ENCODE measurements around the gene HOXD9.

Gene HOXD9

DNA sequence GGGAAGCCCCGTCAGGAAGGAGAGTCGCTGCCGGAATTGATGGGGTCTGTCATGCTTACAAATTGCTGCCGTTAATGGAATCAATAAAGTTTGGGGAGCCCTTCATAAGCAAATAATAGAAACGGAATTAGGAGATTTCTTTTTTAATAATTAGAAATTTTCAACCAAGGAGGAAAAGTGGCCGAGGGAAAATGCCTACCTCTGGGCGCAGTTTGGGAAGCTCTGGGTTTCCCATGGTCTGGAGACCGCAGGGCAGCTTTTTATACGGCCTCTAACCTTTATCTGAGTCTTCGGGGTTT, 40.0 kb upstream of the HOXD9 start:
- peaks cover 3% of the 10 kb centered on the region for H3K9me3 Mint-ChIP-seq
- no peak overlapping the region for H3K4me3 Mint-ChIP-seq
- peaks cover 9% of the 10 kb centered on the region for H3K4me1 Mint-ChIP-seq (ENCODE audit: low read depth)
- peak overlapping the region; percentile 57 for H3K27ac Mint-ChIP-seq
- peaks cover 9% of the 10 kb centered on the region for H3K36me3 Mint-ChIP-seq (ENCODE audit: low read depth)
- peaks cover 83% of the 10 kb centered on the region for H3K27me3 Mint-ChIP-seq (ENCODE audit: low read depth)

DNA sequence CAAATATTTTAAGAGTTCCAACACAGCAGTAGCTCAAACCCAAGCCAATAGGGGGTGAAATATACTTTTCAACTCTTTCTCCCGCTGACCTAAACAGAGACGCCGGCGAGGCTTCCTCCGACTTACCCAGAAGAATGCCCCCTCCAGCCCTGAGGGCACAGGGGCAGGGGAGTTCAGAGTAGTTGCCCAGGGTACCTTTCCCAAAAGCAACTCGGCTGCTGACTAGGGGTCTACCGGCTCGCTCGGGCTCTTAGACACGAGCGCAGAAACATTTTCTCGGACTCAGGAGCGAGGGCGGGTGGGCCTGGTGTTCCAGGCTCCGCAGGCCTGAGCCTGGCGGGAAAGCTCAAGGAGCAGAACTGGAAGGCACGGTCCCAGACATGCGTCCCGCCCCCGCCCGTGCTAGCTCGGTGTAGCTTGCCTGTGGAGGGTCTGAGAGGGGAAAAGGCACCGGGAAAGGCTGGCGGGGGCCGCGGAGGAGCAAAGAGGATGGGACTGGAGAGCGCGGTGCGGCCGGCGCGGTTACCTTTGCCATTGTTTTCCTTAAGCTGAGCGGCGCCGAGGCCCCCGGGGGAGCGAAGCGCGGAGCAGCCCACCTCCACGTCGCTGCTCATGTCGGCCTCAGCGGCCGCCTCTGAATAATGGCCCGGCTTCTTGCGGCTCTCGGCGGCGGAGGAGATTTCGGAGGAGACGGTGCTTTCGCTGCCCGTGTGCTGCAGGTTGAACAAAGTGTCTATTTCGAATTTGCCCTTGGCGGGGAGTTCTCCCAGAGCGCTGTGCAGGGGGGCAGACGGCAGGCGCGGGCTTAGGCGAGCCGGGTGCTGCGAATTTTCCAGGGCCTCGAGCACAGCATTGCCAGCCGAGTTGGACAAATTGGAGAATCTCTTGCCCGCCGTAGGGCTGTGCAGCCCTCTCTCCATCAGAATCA, 39.4 kb upstream of the HOXD9 start:
- H3K4me1 Mint-ChIP-seq (ENCODE audit: low read depth) = peaks cover 9% of the 10 kb centered on the region
- H3K36me3 Mint-ChIP-seq (ENCODE audit: low read depth) = peaks cover 9% of the 10 kb centered on the region
- peaks cover 88% of the 10 kb centered on the region for H3K27me3 Mint-ChIP-seq (ENCODE audit: low read depth)
- H3K4me3 Mint-ChIP-seq = peak overlapping the region; percentile 26
- peak overlapping the region; percentile 82 for H3K27ac Mint-ChIP-seq
- H3K9me3 Mint-ChIP-seq = peaks cover 3% of the 10 kb centered on the region

DNA sequence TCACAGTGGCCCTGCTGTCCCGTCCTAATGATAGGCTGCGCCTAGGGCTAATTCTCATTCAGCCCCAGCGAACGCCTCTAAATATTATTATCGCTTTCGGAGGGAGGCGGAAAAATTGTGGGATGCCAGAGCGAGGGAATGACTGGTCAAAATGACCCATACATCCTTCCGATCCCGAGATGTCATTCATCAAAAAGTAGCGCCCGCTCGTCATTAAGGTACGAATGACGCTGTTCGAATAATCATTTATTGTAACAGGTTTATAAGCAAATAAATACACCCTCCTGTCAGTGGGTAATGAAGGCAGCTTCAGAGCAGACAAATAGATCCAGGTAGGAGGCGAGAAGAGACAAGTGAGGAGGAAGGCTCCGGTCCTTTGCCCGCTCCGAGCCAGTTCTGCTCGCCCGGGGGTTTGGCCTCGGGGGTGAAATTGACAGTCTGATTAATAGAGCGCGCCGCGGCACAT, 38.7 kb upstream of the HOXD9 start, which contains the start of gene EVX2:
Gene EVX2 (minus strand): TSS at position 167 of the 466 bp plus-strand sequence. CDS start 186 bp downstream, outside the sequence.
- H3K4me1 Mint-ChIP-seq (ENCODE audit: low read depth) = peaks cover 9% of the 10 kb centered on the region
- H3K27ac Mint-ChIP-seq = peak within 1 kb of the TSS; percentile 82
- peaks cover 88% of the 10 kb centered on the region for H3K27me3 Mint-ChIP-seq (ENCODE audit: low read depth)
- peaks cover 3% of the 10 kb centered on the region for H3K9me3 Mint-ChIP-seq
- H3K36me3 Mint-ChIP-seq (ENCODE audit: low read depth) = peaks cover 9% of the 10 kb centered on the region
- peak within 1 kb of the TSS; percentile 26 for H3K4me3 Mint-ChIP-seq

DNA sequence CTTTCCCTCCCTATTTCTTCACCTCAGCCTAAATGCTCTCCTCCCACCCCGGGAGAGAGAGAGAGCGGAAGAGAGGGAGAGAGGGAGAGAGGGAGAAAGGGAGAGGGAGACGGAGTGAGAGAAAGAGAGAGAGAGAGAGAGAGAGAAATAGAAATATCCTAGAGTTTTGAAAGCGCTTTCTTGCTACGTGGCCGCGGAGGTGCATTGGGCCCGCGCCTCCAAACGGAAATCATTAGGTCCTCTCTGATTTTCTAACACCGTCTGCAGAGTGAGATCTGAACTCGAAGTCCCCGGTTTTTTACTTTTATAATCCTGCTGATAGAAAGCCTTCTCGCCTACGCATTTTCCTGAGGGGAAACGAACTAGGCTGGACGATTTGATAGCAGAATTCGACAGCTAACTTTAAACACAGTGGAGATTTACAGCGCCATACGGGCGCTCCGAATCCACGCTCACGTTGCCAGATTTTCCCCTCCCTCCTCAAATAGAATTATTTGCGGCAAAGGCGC, 37.9 kb upstream of the HOXD9 start:
- no peak overlapping the region for H3K4me3 Mint-ChIP-seq
- peaks cover 88% of the 10 kb centered on the region for H3K27me3 Mint-ChIP-seq (ENCODE audit: low read depth)
- H3K27ac Mint-ChIP-seq = peak overlapping the region; percentile 69
- H3K36me3 Mint-ChIP-seq (ENCODE audit: low read depth) = peaks cover 8% of the 10 kb centered on the region
- peaks cover 3% of the 10 kb centered on the region for H3K4me1 Mint-ChIP-seq (ENCODE audit: low read depth)
- H3K9me3 Mint-ChIP-seq = peaks cover 3% of the 10 kb centered on the region

DNA sequence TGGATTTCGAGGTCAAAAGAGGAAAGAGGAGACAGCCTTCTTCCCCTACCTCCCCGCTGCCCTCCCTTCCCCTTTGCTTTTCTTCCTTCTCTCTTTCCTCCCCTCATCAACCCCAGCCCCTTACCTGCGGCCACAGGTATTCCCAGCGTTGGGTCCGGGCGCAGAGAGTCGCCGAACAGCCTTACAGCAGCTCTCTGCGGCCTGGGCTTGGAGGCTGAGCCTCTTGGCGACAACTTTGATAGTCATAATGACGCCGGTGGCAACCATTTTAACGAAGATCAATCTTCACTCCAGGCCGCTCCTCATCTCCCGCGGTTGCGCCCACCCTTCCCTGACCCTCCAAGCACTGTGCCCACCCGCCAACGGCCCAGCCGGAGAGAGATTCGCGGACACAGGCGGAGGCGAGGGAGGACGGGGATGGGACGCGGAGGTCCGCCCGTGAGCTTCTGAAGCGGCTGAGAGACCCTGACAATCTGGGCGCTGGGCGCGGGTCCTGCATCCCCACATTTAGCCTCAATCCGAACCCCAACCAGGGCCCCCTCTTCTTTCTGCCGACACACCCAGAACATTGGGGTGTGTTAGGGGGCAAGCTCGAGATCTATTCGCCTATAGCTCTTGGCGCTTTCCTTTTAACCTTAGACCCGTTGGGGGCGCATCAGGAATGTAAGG, 37.3 kb upstream of the HOXD9 start:
- Mint-ChIP-seq H3K4me3 (no peak overlapping the region), H3K27me3 (ENCODE audit: low read depth) (peaks cover 93% of the 10 kb centered on the region), H3K9me3 (peaks cover 3% of the 10 kb centered on the region), H3K27ac (peak overlapping the region; percentile 66), H3K36me3 (ENCODE audit: low read depth) (peaks cover 8% of the 10 kb centered on the region), H3K4me1 (ENCODE audit: low read depth) (peaks cover 3% of the 10 kb centered on the region)

DNA sequence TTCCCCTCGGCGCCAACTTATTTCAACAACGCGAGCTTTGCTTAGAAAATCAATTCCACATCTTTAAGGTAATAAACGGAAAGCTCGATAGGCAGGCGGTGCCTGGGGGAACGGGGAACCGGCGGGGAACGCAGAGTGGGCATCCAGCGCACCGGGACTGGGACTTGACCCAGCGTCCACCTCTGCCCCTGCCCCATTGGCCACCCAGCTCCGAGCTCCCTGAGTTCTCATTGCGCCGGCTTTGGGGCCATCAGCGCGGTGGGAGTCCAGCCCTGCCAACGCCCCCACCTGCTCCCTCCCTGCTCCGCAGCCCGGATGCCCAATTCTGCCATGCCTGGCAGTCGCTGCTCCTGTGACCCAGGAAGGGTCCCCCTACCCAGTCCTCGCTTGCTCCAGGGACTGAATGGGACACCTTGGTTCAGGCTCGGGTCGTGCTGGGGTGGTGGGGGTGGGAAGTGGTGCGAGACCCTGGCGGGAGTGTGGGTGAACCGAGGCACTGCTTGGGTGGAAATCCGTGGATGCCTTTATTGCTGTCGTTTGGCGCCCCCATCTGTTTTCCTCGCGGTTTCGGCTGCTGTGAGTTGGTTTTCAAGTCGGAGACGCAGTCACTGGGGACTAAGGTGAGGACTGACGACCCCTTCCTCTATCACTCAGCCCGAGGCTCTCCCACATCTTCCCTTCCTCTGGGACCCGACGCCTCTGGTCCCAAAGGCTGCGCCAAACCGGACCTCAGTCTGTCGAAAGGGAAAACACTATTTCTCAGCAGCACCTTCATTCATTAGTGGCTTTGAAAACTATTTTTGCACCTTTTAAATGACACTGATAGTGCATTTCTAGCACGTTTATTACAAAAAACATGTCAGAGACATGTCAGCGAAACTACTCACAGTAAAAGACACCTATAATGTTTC, 36.4 kb upstream of the HOXD9 start:
- Mint-ChIP-seq H3K4me3 (no peak overlapping the region), H3K27me3 (ENCODE audit: low read depth) (peaks cover 97% of the 10 kb centered on the region), H3K9me3 (peaks cover 3% of the 10 kb centered on the region), H3K36me3 (ENCODE audit: low read depth) (peaks cover 8% of the 10 kb centered on the region), H3K27ac (no peak overlapping the region), H3K4me1 (ENCODE audit: low read depth) (peaks cover 3% of the 10 kb centered on the region)

DNA sequence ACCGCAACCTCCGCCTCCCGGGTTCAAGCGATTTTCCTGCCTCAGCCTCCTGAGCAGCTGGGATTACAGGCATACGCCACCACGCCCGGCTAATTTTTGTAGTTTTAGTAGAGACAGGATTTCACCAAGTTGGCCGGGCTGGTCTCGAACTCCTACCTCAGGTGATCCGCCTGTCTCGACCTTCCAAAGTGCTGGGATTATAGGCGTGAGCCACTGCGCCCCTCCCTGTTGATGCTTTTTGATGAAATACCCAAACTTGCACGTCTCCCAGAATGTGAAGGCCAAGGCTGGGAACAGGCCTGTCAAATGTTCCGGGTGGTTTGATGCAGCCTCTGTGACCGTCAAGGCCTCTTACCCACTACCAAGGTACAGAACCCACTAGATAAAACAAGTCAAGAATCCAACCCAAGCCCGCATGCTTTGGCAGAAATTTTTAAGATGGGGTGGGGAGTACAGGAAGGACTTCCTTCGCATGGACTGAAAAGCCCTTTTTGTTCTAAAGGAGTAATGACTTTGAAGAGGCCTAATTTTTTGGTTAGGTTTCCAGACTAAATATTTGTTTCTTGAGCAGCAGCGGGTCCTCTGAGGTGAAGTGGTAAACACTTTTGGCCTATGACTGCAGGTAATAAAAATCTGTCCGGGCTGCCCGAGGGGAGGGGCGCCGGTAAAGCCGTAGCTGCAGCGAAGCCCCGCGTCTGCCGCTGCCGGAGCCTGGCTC, 35.0 kb upstream of the HOXD9 start:
- Mint-ChIP-seq H3K9me3 (peaks cover 3% of the 10 kb centered on the region), H3K4me1 (ENCODE audit: low read depth) (peaks cover 5% of the 10 kb centered on the region), H3K27ac (no peak overlapping the region), H3K4me3 (no peak overlapping the region), H3K36me3 (ENCODE audit: low read depth) (peaks cover 10% of the 10 kb centered on the region), H3K27me3 (ENCODE audit: low read depth) (peaks cover 98% of the 10 kb centered on the region)

DNA sequence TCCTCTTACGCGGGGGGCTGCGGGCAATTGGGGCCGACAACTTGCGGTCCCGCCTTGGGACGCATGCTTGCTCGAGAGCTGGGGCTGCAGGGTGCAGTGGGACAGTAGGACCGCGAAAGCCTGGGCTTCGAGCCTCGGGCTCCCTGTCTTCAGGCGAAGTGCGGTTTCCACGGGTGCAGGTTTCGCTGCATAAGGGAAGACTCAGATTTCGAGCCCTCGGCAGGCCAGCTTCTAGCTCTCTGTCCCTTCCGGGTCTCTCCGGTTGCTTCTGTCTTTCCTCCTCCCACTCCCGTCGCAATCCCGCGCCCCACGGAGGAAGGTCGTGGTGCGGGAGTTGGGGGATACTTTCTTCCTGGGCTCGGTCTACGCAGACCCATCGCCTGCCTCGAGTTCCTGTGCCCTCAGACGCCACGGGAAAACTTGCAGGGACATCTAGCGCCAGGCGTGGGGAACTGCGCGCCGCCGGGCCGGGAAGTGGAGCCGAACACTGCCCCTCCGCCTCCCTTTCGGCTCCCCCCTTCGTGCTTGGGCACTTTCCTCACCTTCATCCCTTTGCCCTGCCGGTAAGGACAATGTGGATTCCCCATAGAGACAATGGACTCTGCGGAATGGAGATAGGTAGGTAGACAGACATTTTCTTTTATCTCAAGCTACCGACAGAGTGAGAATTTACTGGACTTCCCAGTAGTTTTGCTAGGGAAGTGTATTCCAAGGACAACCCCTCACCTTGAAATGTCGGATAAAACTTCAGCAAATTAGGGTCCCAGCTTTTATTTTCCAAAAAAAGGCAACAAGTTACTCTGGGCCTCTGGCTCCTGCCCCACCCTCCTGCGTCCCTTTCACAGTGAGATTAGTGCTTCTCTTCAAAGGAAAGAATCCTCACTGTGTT, 34.2 kb upstream of the HOXD9 start:
- peaks cover 10% of the 10 kb centered on the region for H3K36me3 Mint-ChIP-seq (ENCODE audit: low read depth)
- H3K27ac Mint-ChIP-seq = peak overlapping the region; percentile 49
- peaks cover 3% of the 10 kb centered on the region for H3K9me3 Mint-ChIP-seq
- no peak overlapping the region for H3K4me3 Mint-ChIP-seq
- peaks cover 5% of the 10 kb centered on the region for H3K4me1 Mint-ChIP-seq (ENCODE audit: low read depth)
- peaks cover 92% of the 10 kb centered on the region for H3K27me3 Mint-ChIP-seq (ENCODE audit: low read depth)

DNA sequence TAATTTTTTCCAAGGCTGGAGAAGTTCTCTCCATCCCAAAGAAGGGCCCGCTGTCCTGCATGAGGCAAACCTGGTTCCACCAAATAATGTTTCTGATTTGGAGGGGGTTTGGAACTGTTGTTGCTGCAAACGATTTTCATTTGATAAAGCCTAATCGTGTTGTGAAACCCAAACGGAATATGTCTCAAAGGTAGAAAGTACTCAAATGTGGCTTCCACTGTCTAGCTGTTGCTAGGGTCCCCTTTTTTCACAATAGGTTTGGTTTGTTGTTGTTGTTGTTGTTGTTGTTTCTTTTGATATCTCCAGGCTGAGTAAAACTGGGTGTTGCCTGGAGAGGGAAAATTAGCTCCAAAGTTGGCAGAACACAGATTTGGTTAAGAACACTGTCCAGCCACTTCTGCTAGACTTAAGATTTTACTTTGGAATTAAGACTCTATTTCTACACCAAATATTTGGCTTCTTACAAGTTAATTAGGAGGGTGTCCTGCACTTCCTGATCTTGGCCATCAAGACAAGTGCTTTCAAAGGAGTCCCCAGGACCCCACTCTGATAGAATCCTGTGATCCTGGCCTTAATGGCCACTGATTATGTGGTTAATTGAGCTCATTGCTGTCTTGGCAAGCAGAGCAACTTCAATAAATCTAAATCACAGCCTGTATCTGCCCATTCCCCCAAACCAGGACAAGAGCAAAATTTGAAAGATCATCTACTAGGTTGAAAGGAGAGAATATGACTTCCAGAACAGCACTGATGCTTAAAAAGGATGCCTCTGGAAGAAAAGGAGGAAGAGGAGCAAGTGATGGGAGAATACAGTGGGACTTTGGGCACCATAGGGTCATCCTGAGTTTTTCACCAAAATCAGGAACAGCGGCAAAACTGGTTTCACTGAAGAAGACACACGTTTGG, 33.3 kb upstream of the HOXD9 start:
- H3K4me3 Mint-ChIP-seq = no peak overlapping the region
- no peaks in the 10 kb centered on the region for H3K9me3 Mint-ChIP-seq
- H3K27me3 Mint-ChIP-seq (ENCODE audit: low read depth) = peaks cover 92% of the 10 kb centered on the region
- H3K4me1 Mint-ChIP-seq (ENCODE audit: low read depth) = peaks cover 8% of the 10 kb centered on the region
- H3K36me3 Mint-ChIP-seq (ENCODE audit: low read depth) = peaks cover 9% of the 10 kb centered on the region
- no peak overlapping the region for H3K27ac Mint-ChIP-seq

DNA sequence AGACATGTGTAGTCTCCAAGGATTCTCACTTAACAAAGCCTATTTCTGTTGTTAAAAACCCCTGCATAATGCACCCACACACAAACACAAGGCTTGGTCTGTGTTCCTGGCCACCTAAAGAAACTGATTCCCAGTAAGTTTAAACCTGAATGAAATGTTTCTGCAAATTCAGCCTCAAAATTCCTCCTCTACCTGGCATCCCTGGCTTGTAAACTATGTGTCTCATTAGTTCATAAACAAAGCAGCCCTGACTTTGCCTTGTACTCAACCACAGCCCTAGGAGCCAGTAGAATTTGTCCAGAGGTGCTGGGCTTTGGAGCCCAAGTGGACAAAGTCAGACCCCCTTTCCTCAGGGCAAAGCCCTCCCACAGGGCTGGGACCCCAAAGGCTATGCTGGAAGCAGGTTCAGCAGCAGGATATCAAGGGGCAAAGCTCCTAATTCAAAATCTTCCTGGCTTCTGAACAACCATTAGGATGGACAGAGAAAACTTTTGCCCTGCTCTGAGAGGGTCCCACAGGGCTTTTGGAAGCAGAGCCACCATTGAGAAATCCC, 32.6 kb upstream of the HOXD9 start:
- Mint-ChIP-seq H3K27ac (no peak overlapping the region), H3K4me1 (ENCODE audit: low read depth) (peaks cover 8% of the 10 kb centered on the region), H3K4me3 (no peak overlapping the region), H3K9me3 (no peaks in the 10 kb centered on the region), H3K36me3 (ENCODE audit: low read depth) (peaks cover 9% of the 10 kb centered on the region), H3K27me3 (ENCODE audit: low read depth) (peaks cover 92% of the 10 kb centered on the region)

DNA sequence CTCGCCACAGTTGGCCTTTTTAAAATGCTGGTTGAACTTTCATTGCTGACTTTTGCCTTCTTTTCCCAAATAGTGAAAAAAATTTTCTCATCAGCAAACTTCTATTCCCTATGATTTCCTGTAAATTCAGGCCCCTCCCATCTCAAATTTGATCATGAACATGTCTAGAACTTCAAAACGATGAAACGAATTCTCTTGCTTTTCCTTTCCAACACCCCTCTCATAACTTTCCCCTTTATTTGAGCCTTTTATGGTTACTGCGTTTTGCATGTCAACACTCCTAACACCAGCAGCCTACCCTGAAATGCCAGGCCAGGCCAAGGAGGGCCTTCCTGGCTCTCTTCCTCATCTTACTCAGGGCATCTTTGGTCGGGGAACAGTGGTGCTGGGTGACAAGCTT, 31.7 kb upstream of the HOXD9 start:
- Mint-ChIP-seq H3K27ac (no peak overlapping the region), H3K27me3 (ENCODE audit: low read depth) (peaks cover 92% of the 10 kb centered on the region), H3K36me3 (ENCODE audit: low read depth) (peaks cover 9% of the 10 kb centered on the region), H3K9me3 (no peaks in the 10 kb centered on the region), H3K4me1 (ENCODE audit: low read depth) (peaks cover 8% of the 10 kb centered on the region), H3K4me3 (no peak overlapping the region)

All from T-helper 1 cell treated with Interleukin-12 subunit alpha and Interleukin-12 subunit beta and Interleukin-4 antibody, amounts not matched to agents 30 μg/mL and 1 μg/mL, for 36 hours (primary cell).